K562 (cell line): Measurements from ENCODE around the gene AFF2.

Experiments
- CHD2 ChIP-seq: IDR thresholded peaks from 2 replicates; pipeline ENCODE4 v1.6.1; 2011; ENCODE audit warnings: low read depth, low read length
- EP300 ChIP-seq: IDR thresholded peaks from 2 replicates; pipeline ENCODE4 v1.6.1; 2012; ENCODE audit warnings: low read length, improper control_type of control experiment
- FOXJ3 ChIP-seq: sonication (generic); formaldehyde crosslinking; IDR thresholded peaks from 2 replicates; pipeline ENCODE4 v1.4.0; 2020; ENCODE audit warnings: mild to moderate bottlenecking, missing genetic modification reagents
- HCFC1 ChIP-seq: IDR thresholded peaks from 2 replicates; pipeline ENCODE4 v1.6.1; 2012; ENCODE audit warnings: low read depth, low read length, improper control_type of control experiment
- JUN ChIP-seq, 2 experiments: sonication (generic) in 1 of 2; formaldehyde crosslinking in 1 of 2; IDR thresholded peaks; 2 replicates each; pipeline versions ENCODE4 v1.6.1 to v1.8.0; 2012 to 2022; ENCODE audit warnings: borderline replicate concordance in 2 of 2, mild to moderate bottlenecking in 2 of 2, improper control_type of control experiment in 1 of 2, low read depth in 1 of 2, low read length in 1 of 2, missing genetic modification reagents in 1 of 2
- KLF13 ChIP-seq: fragments of 450-650 bp; IDR thresholded peaks from 2 replicates; pipeline ENCODE4 v1.6.1; 2016; ENCODE audit warnings: missing genetic modification characterization, low read depth, mild to moderate bottlenecking, missing compliant biosample characterization, moderate library complexity, borderline replicate concordance
- LEF1 ChIP-seq: fragments of 450-650 bp; IDR thresholded peaks from 2 replicates; pipeline ENCODE4 v1.6.1; 2016; ENCODE audit warnings: mild to moderate bottlenecking
- POLR2A ChIP-seq: fragments of 450-650 bp; conservative IDR thresholded peaks from 2 replicates; pipeline ENCODE4 v1.6.1; 2016
- RBBP5 ChIP-seq: fragments of 200-600 bp; sonication (generic); IDR thresholded peaks from 2 replicates; pipeline ENCODE4 v1.6.1; 2012; ENCODE audit warnings: borderline replicate concordance, mild to moderate bottlenecking, low read length, control low read depth, inconsistent platforms; ENCODE audit not compliant: insufficient read depth, poor library complexity, severe bottlenecking
- TAF15 ChIP-seq: fragments of 200-400 bp; formaldehyde crosslinking; IDR thresholded peaks from 2 replicates; pipeline ENCODE4 v1.6.1; 2017; ENCODE audit warnings: mild to moderate bottlenecking, low read depth, low read length, moderate library complexity
- ZBED1 ChIP-seq: IDR thresholded peaks from 2 replicates; pipeline ENCODE4 v1.6.1; 2014
- ZNF311 ChIP-seq: fragments of 250-450 bp; sonication (Bioruptor Pico); IDR thresholded peaks from 2 replicates; pipeline ENCODE4 v1.4.0; 2020; ENCODE audit warnings: mild to moderate bottlenecking, moderate library complexity
- ZZZ3 ChIP-seq: fragments of 450-650 bp; IDR thresholded peaks from 2 replicates; pipeline ENCODE4 v1.6.1; 2016; ENCODE audit warnings: antibody characterized with exemption, mild to moderate bottlenecking, moderate library complexity
- TF ChIP-seq, protein P1 (sequence below): IDR thresholded peaks from 2 replicates; pipeline ENCODE4 v1.6.1; 2012; ENCODE audit warnings: low read depth, low read length, improper control_type of control experiment, borderline replicate concordance

DNA sequence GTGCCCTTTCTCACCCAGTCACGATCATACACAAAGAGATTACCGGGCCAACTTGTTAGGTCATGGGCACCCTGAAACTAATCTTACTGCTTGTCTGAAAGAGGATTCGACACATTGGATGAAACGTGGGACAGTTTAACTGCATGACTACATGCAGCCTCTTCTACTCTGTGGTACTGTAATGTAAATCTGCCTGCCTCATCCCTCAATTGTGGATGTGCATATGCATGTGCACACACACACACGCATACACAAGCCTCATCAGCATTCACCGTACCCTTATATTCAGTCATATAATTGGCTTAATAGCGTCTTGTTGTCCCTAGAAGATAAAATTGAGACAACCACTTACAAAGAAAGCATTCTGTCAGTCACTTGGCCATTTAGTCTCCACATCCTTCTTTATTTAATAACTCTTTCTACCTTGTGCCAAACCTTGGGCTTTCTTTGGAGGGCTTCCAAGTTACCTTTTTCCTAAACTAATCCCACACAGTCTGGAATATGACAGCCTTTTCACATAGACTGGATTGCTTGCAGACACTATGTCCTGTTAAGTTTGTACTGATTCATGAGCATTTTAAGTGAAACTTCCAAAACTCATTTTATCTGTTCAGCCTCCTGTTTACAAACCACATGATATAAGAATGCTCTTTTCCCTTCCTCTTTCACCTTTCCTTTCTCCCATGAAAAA lies 132.9 kb downstream of the AFF2 start:
- TF ChIP-seq TAF15 (no peak), ZNF311 (no peak), KLF13 (tag) (no peak), CHD2 (no peak), FOXJ3 (CRISPR knock-in tag) (no peak), POLR2A (no peak), RBBP5 (no peak), ZZZ3 (no peak), ZBED1 (no peak), EP300 (no peak), HCFC1 (no peak), LEF1 (no peak), JUN (IDR thresholded peaks at IDR 0.05; ENCODE audit: borderline replicate concordance, low read depth, low read length) (no peak), JUN (CRISPR knock-in tag; IDR thresholded peaks at IDR 0.05; ENCODE audit: borderline replicate concordance) (no peak)
- TF ChIP-seq, protein P1, sequence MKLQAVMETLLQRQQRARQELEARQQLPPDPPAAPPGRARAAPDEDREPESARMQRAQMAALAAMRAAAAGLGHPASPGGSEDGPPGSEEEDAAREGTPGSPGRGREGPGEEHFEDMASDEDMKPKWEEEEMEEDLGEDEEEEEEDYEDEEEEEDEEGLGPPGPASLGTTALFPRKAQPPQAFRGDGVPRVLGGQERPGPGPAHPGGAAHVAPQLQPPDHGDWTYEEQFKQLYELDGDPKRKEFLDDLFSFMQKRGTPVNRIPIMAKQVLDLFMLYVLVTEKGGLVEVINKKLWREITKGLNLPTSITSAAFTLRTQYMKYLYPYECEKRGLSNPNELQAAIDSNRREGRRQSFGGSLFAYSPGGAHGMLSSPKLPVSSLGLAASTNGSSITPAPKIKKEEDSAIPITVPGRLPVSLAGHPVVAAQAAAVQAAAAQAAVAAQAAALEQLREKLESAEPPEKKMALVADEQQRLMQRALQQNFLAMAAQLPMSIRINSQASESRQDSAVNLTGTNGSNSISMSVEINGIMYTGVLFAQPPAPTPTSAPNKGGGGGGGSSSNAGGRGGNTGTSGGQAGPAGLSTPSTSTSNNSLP, result no peak
